GM12891 (cell line): ENCODE measurements around the gene SPATS1.

ENCODE experiments used
- PAX5 ChIP-seq: IDR thresholded peaks from 2 replicates; pipeline ENCODE4 v1.6.1; 2011; ENCODE audit warnings: low read length, moderate library complexity, mild to moderate bottlenecking; ENCODE audit not compliant: insufficient read depth, severe bottlenecking
- POLR2A ChIP-seq: IDR thresholded peaks from 2 replicates; pipeline ENCODE4 v1.6.1; 2011; ENCODE audit warnings: low read depth, low read length, control low read depth
- POLR2AphosphoS5 ChIP-seq: IDR thresholded peaks from 2 replicates; pipeline ENCODE4 v1.6.1; 2011; ENCODE audit warnings: low read depth, low read length, control low read depth
- TAF1 ChIP-seq: IDR thresholded peaks from 2 replicates; pipeline ENCODE4 v1.6.1; 2011; ENCODE audit warnings: low read depth, low read length, control low read depth

GRCh38 chr6:44342489-44342888, at the start of gene SPATS1:
- TF ChIP-seq PAX5 (no peak), POLR2A (no peak), POLR2AphosphoS5 (no peak), TAF1 (no peak)
